Osteoblast (primary cell): ENCODE results near the gene DENND6B. TPM values are rescaled to one million over a fixed set of nuclear protein-coding genes. Genes with fewer than 3 reads are reported as not detected.

ENCODE experiments used
- DNase-seq: peaks from one replicate; pipeline ENCODE4 v3.0.0; 2011; ENCODE audit warnings: low spot score, mixed read lengths; ENCODE audit not compliant: insufficient read length; ENCODE audit errors: missing footprints
- H2AFZ ChIP-seq: 2 replicates; pipeline ENCODE4 v1.6.0; 2011; ENCODE audit warnings: mild to moderate bottlenecking, low read length
- H3K27ac ChIP-seq: 2 replicates; pipeline ENCODE4 v1.5.1; 2011; ENCODE audit warnings: mild to moderate bottlenecking, low read depth, low read length, moderate library complexity
- H3K27me3 ChIP-seq: 2 replicates; pipeline ENCODE4 v1.6.0; 2012; ENCODE audit warnings: mild to moderate bottlenecking, control low read depth, inconsistent platforms, low read length, moderate library complexity; ENCODE audit not compliant: insufficient read depth
- H3K36me3 ChIP-seq: 2 replicates; pipeline ENCODE4 v1.5.1; 2011; ENCODE audit warnings: mild to moderate bottlenecking, low read length, control low read depth, moderate library complexity; ENCODE audit not compliant: insufficient read depth
- H3K4me1 ChIP-seq: 2 replicates; pipeline ENCODE4 v1.5.1; 2011; ENCODE audit warnings: mild to moderate bottlenecking, low read length, control low read depth, moderate library complexity; ENCODE audit not compliant: insufficient read depth
- H3K4me2 ChIP-seq: 2 replicates; pipeline ENCODE4 v1.6.0; 2011; ENCODE audit warnings: mild to moderate bottlenecking, low read length; ENCODE audit not compliant: insufficient read depth
- H3K4me3 ChIP-seq: fragments of 200-600 bp; sonication (generic); 3 replicates; pipeline ENCODE4 v1.5.1; 2012; ENCODE audit warnings: mild to moderate bottlenecking, low read length, inconsistent platforms; ENCODE audit not compliant: insufficient read depth
- H3K79me2 ChIP-seq: 2 replicates; pipeline ENCODE4 v1.6.0; 2012; ENCODE audit warnings: mild to moderate bottlenecking, low read length, control low read depth, inconsistent platforms; ENCODE audit not compliant: insufficient read depth
- H3K9me3 ChIP-seq: 2 replicates; pipeline ENCODE4 v1.5.1; 2011; ENCODE audit warnings: low read depth, low read length, control low read depth
- H4K20me1 ChIP-seq: 2 replicates; pipeline ENCODE4 v1.6.0; 2012; ENCODE audit warnings: mild to moderate bottlenecking, low read length, control low read depth; ENCODE audit not compliant: insufficient read depth
- total RNA-seq: library from RNA; depleted of rRNA; stranded (reverse); fragments of >200 nt; gene quantifications from 2 replicates; pipeline ENCODE4 v1.2.3, GENCODE V29; 2012
- TF ChIP-seq, protein P1 (sequence below): IDR thresholded peaks from 2 replicates; pipeline ENCODE4 v1.5.1; 2011; ENCODE audit warnings: mild to moderate bottlenecking, low read depth, low read length, moderate library complexity; ENCODE audit errors: extremely low read depth

DENND6B gene
- total RNA-seq, 1 donor = 6.5 TPM

DNA sequence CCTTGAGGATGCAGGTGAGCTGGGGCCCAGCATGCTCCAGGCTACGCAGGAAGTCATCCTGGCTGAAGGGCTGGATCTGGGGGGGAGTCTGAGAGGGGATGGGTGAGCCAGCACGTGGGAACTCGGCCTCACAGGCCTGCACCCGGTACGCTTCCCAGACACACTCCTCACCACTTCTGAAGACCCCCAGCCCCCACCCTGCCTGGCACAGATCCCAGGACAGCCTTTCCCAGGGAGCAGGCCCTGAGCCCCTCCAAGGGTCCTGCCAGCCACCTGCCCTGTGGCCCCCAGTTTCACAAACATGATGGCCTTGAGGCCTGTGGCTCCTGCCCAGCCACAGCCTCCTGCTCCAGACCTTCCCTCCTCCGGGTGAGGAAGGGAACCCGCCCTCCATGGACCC lies 13.8 kb downstream of the DENND6B start:
- TF ChIP-seq, protein P1, sequence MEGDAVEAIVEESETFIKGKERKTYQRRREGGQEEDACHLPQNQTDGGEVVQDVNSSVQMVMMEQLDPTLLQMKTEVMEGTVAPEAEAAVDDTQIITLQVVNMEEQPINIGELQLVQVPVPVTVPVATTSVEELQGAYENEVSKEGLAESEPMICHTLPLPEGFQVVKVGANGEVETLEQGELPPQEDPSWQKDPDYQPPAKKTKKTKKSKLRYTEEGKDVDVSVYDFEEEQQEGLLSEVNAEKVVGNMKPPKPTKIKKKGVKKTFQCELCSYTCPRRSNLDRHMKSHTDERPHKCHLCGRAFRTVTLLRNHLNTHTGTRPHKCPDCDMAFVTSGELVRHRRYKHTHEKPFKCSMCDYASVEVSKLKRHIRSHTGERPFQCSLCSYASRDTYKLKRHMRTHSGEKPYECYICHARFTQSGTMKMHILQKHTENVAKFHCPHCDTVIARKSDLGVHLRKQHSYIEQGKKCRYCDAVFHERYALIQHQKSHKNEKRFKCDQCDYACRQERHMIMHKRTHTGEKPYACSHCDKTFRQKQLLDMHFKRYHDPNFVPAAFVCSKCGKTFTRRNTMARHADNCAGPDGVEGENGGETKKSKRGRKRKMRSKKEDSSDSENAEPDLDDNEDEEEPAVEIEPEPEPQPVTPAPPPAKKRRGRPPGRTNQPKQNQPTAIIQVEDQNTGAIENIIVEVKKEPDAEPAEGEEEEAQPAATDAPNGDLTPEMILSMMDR = no peak
- H3K4me1 ChIP-seq = peaks cover 16% of the 10 kb centered on the region
- H3K79me2 ChIP-seq = no peaks in the 10 kb centered on the region
- peak; percentile 36 for DNase-seq
- H3K36me3 ChIP-seq = no peaks in the 10 kb centered on the region
- H4K20me1 ChIP-seq = no peaks in the 10 kb centered on the region
- H3K27me3 ChIP-seq = no peaks in the 10 kb centered on the region
- H3K4me3 ChIP-seq = no peak overlapping the region
- H2AFZ ChIP-seq = no peak overlapping the region
- H3K4me2 ChIP-seq = no peak overlapping the region
- H3K9me3 ChIP-seq = no peaks in the 10 kb centered on the region
- H3K27ac ChIP-seq = no peak overlapping the region

DNA sequence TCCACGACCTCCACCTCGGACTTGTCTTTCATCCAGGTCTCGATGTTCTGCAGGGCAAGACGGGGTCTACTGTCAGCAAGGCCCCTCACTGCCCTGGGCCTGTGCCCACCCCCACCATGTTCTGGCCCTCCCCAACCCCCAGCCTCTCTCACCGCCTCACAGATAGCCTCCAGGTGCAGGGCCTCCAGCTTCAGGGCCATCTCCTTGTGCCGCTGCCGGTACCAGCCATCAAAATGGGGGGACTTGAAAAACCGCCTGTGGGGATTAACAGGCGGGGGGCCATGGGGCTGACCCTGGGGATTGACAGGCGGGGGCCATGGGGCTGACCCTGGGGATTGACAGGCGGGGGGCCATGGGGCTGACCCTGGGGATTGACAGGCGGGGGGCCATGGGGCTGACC lies 14.4 kb downstream of the DENND6B start:
- Histone ChIP-seq H3K27ac (no peak overlapping the region), H3K9me3 (no peaks in the 10 kb centered on the region), H3K4me2 (no peak overlapping the region), H3K4me3 (no peak overlapping the region), H3K27me3 (no peaks in the 10 kb centered on the region), H2AFZ (no peak overlapping the region), H4K20me1 (no peaks in the 10 kb centered on the region), H3K36me3 (no peaks in the 10 kb centered on the region), H3K4me1 (peaks cover 18% of the 10 kb centered on the region), H3K79me2 (no peaks in the 10 kb centered on the region)
- peak; percentile 49 for DNase-seq
- TF ChIP-seq, protein P1 = no peak

DNA sequence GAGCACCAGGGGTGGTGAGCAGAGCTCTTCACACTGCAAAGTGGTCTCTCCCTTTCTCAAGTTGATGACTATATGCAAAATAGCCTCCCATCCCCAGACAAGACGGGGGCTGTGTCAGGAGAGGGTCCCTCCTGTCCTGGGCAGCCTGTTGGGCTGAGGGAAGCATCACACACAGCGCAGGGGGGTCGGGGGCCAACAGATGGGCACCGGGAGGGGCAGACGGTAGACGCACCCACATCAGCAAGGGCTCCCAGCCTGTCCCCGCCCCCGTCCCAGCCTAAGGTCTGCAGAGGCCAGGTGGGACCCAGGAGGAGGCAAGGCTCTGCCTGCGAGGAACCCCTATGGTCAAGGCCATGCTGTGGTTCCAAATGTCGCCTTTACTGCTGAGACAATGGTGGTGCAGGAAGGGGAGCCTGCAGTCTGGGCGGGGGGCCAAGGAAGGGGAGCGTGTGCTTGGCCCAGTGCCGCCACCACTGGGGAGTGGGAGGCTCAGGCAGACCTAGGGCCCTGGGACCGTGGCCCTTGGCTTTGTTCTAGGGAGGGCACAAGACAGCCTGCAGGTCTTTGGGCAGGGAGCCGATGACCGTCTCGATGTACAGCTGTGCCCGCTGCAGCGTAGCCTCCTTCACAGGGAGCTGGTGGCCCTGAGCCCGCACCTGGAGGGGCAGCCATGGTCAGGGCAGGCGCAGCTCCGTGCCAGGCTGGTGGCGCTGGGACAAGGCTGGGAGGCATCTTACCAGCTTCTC lies 15.0 kb downstream of the DENND6B start:
- Histone ChIP-seq H3K9me3 (no peaks in the 10 kb centered on the region), H3K79me2 (peaks cover 4% of the 10 kb centered on the region), H3K4me3 (no peak overlapping the region), H4K20me1 (no peaks in the 10 kb centered on the region), H2AFZ (no peak overlapping the region), H3K4me2 (no peak overlapping the region), H3K4me1 (peaks cover 18% of the 10 kb centered on the region), H3K27ac (no peak overlapping the region), H3K27me3 (no peaks in the 10 kb centered on the region), H3K36me3 (no peaks in the 10 kb centered on the region)
- TF ChIP-seq, protein P1 = no peak
- DNase-seq = peak; percentile 63

DNA sequence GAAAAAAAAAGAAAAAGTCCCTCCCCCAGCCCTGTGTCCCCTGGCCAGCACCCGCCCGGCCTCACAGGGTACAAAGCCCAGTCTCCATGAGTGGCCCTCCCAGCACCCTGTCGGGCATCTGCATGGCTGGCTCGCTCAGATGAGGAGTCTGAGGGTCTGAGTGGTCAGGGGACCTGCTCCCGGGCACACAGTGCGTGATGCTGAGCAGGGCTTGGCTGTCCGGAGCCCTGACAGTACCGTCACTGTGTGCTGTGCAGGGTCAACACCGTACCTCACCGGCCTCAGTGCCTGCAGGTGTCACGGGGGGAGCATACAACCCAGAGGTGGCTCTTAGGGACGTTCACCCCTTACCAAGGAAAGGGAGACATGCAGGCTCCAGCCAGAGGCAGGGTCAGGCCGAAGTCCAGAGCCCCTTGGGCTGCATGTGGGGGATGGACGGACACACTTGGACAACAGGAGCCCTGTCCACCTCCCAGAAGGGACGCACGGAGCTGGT lies 15.8 kb downstream of the DENND6B start:
- TF ChIP-seq, protein P1 = no peak
- H3K4me1 ChIP-seq = peaks cover 22% of the 10 kb centered on the region
- no peaks in the 10 kb centered on the region for H3K36me3 ChIP-seq

More for the DNA sequence above, 15.8 kb downstream of the DENND6B start:
- Histone ChIP-seq H3K27me3 (no peaks in the 10 kb centered on the region), H3K9me3 (no peaks in the 10 kb centered on the region), H3K4me2 (no peak overlapping the region), H3K4me3 (no peak overlapping the region), H2AFZ (no peak overlapping the region), H3K27ac (no peak overlapping the region), H3K79me2 (peaks cover 12% of the 10 kb centered on the region), H4K20me1 (no peaks in the 10 kb centered on the region)
- DNase-seq = peak; percentile 58
